Liver (tissue), 9 donors: Measurements from ENCODE around the gene GPR32. TPM values are rescaled to one million over a fixed set of nuclear protein-coding genes. Genes with fewer than 3 reads are reported as not detected.

Experiments
- DNase-seq: peaks from one replicate; pipeline ENCODE4 v3.0.0-alpha.2; 2017; ENCODE audit warnings: low spot score
- H3K27ac ChIP-seq, 2 donors: one replicate each; pipeline ENCODE4 v1.7.0; 2013; ENCODE audit warnings: inconsistent platforms in 2 of 2, low read length in 2 of 2, control low read depth in 1 of 2, low read depth in 1 of 2, mild to moderate bottlenecking in 1 of 2
- H3K27me3 ChIP-seq, 4 donors: one replicate each; pipeline versions ENCODE4 v1.6.1 to v1.7.0; 2013; ENCODE audit warnings: low read length in 3 of 4, inconsistent platforms in 1 of 4, mild to moderate bottlenecking in 1 of 4, moderate library complexity in 1 of 4; ENCODE audit not compliant: control insufficient read depth in 4 of 4, insufficient read depth in 4 of 4
- H3K36me3 ChIP-seq, 4 donors: one replicate each; pipeline versions ENCODE4 v1.6.1 to v1.7.0; 2013; ENCODE audit warnings: low read length in 3 of 4, mild to moderate bottlenecking in 3 of 4, low read depth in 1 of 4, moderate library complexity in 1 of 4; ENCODE audit not compliant: control insufficient read depth in 4 of 4, insufficient read depth in 3 of 4
- H3K4me1 ChIP-seq, 4 donors: one replicate each; pipeline versions ENCODE4 v1.6.1 to v1.7.0; 2013; ENCODE audit warnings: low read length in 3 of 4, mild to moderate bottlenecking in 3 of 4, moderate library complexity in 1 of 4; ENCODE audit not compliant: control insufficient read depth in 4 of 4, insufficient read depth in 4 of 4
- H3K4me3 ChIP-seq, 3 donors: one replicate each; pipeline versions ENCODE4 v1.6.1 to v1.7.0; 2013; ENCODE audit warnings: low read length in 3 of 3, control low read depth in 1 of 3, low read depth in 1 of 3, mild to moderate bottlenecking in 1 of 3
- H3K9ac ChIP-seq, 2 donors: one replicate each; pipeline ENCODE4 v1.7.0; 2013; ENCODE audit warnings: low read length in 2 of 2, mild to moderate bottlenecking in 2 of 2, moderate library complexity in 2 of 2, control low read depth in 1 of 2, low read depth in 1 of 2
- H3K9me3 ChIP-seq, 4 donors: one replicate each; pipeline versions ENCODE4 v1.6.1 to v1.7.0; 2013; ENCODE audit warnings: low read length in 3 of 4; ENCODE audit not compliant: control insufficient read depth in 4 of 4
- ATF3 ChIP-seq: IDR thresholded peaks from 2 replicates; pipeline ENCODE4 v1.6.1; 2016; ENCODE audit warnings: antibody characterized with exemption
- CTCF ChIP-seq: fragments of 150-350 bp; IDR thresholded peaks from 2 replicates; pipeline ENCODE4 v1.5.1; 2017; ENCODE audit warnings: improper control_type of control experiment, low read depth, low read length; ENCODE audit not compliant: missing input control
- EGR1 ChIP-seq, 2 donors: IDR thresholded peaks; 2 replicates each; pipeline ENCODE4 v1.6.1; 2016 to 2018; ENCODE audit warnings: antibody characterized with exemption in 2 of 2, low read depth in 2 of 2
- FOXA1 ChIP-seq: IDR thresholded peaks from 2 replicates; pipeline ENCODE4 v1.6.1; 2016; ENCODE audit warnings: antibody characterized with exemption
- FOXA2 ChIP-seq: IDR thresholded peaks from 2 replicates; pipeline ENCODE4 v1.6.1; 2016; ENCODE audit warnings: antibody characterized with exemption
- GABPA ChIP-seq, 2 donors: IDR thresholded peaks in 1 of 2; conservative IDR thresholded peaks in 1 of 2; 2 replicates each; pipeline ENCODE4 v1.6.1; 2016; ENCODE audit warnings: antibody characterized with exemption in 2 of 2, mild to moderate bottlenecking in 1 of 2, moderate library complexity in 1 of 2
- HNF4A ChIP-seq, 2 donors: conservative IDR thresholded peaks; 2 replicates each; pipeline ENCODE4 v1.6.1; 2016; ENCODE audit warnings: antibody characterized with exemption in 2 of 2, mild to moderate bottlenecking in 2 of 2
- HNF4G ChIP-seq: IDR thresholded peaks from 2 replicates; pipeline ENCODE4 v1.6.1; 2016; ENCODE audit warnings: antibody characterized with exemption
- JUND ChIP-seq, 2 donors: IDR thresholded peaks; 2 replicates each; pipeline ENCODE4 v1.6.1; 2016; ENCODE audit warnings: antibody characterized with exemption in 2 of 2
- NR2F2 ChIP-seq: IDR thresholded peaks from 2 replicates; pipeline ENCODE4 v1.6.1; 2016; ENCODE audit warnings: antibody characterized with exemption
- RAD21 ChIP-seq, 2 donors: IDR thresholded peaks; 2 replicates each; pipeline ENCODE4 v1.6.1; 2016; ENCODE audit warnings: antibody characterized with exemption in 2 of 2, mild to moderate bottlenecking in 2 of 2
- REST ChIP-seq: IDR thresholded peaks from 2 replicates; pipeline ENCODE4 v1.6.1; 2016; ENCODE audit warnings: antibody characterized with exemption, mild to moderate bottlenecking
- RXRA ChIP-seq, 2 donors: IDR thresholded peaks; 2 replicates each; pipeline ENCODE4 v1.6.1; 2017 to 2018; ENCODE audit warnings: antibody characterized with exemption in 2 of 2, mild to moderate bottlenecking in 1 of 2
- SP1 ChIP-seq: IDR thresholded peaks from 2 replicates; pipeline ENCODE4 v1.6.1; 2018; ENCODE audit warnings: antibody characterized with exemption, mild to moderate bottlenecking
- YY1 ChIP-seq: IDR thresholded peaks from 2 replicates; pipeline ENCODE4 v1.6.1; 2016; ENCODE audit warnings: antibody characterized with exemption, mild to moderate bottlenecking
- ZBTB33 ChIP-seq: IDR thresholded peaks from 2 replicates; pipeline ENCODE4 v1.6.1; 2016; ENCODE audit warnings: antibody characterized with exemption
- WGBS: extraction: QIAGEN DNeasy Blood & Tissue Kit; methylation state at CpG from one replicate; pipeline ENCODE4 v1.1.7; 2013; 5-methylcytosine and 5-hydroxymethylcytosine counted together
- polyA plus RNA-seq, 2 donors: library from polyadenylated mRNA; stranded (reverse) in 1 of 2; unstranded in 1 of 2; fragments of 200-250 nt in 1 of 2; fragments of >200 nt in 1 of 2; fragmentation: Nextera tagmentation in 1 of 2; extraction: Ambion mirVana in 1 of 2; gene quantifications; one replicate each; pipeline versions ENCODE4 v1.2.1 to v1.2.3, GENCODE V29; 2013 to 2015
- total RNA-seq, 2 donors: library from RNA; depleted of rRNA; stranded (reverse); fragments of >200 nt; gene quantifications; one replicate each; pipeline ENCODE4 v1.2.3, GENCODE V29; 2014
- donor health status: healthy.
- donor health status: healthy.
- donor health status: healthy.
- donor health status: healthy.
- donor health status: healthy.

Gene GPR32
- total and polyA plus RNA-seq, 4 donors, result not detected

GRCh38 chr19:50794876-50795663, 24.8 kb downstream of the GPR32 start:
- WGBS, result 60% methylated on average over 18 of the region's 18 CpGs
- no peaks in the 10 kb centered on the region for H3K4me1 ChIP-seq
- no peak overlapping the region for H3K4me3 ChIP-seq
- no peak for DNase-seq
- H3K27ac ChIP-seq, result no peak overlapping the region
- no peaks in the 10 kb centered on the region for H3K27me3 ChIP-seq
- H3K9ac ChIP-seq, result no peak overlapping the region
- H3K9me3 ChIP-seq, result no peaks in the 10 kb centered on the region
- TF ChIP-seq SP1 (no peak), RAD21 (IDR thresholded peaks at IDR 0.05) (no peak), ZBTB33 (no peak), FOXA2 (no peak), RXRA (IDR thresholded peaks at IDR 0.05) (no peak), JUND (IDR thresholded peaks at IDR 0.05) (no peak), YY1 (no peak), HNF4G (no peak), HNF4A (conservative IDR thresholded peaks at IDR 0.05) (no peak), CTCF (no peak), EGR1 (IDR thresholded peaks at IDR 0.05; ENCODE audit: low read depth in 2 of 2) (no peak), FOXA1 (no peak)
- peaks cover 6 to 33% (median 8%) of the 10 kb centered on the region in 4 donors for H3K36me3 ChIP-seq

- no peak overlapping the region for H3K27ac ChIP-seq
- TF ChIP-seq HNF4A (conservative IDR thresholded peaks at IDR 0.05) (no peak), RXRA (IDR thresholded peaks at IDR 0.05) (no peak), GABPA (IDR thresholded peaks at IDR 0.05 in 1 of 2, conservative IDR thresholded peaks at IDR 0.05 in 1 of 2) (no peak)
- WGBS, result 90% methylated on average over 4 of the region's 4 CpGs
- no peaks in the 10 kb centered on the region for H3K27me3 ChIP-seq
- H3K9me3 ChIP-seq, result no peaks in the 10 kb centered on the region
- H3K4me3 ChIP-seq, result no peak overlapping the region
- DNase-seq, result no peak
- no peak overlapping the region for H3K9ac ChIP-seq
- no peaks in the 10 kb centered on the region for H3K4me1 ChIP-seq
- peaks cover 6 to 33% (median 8%) of the 10 kb centered on the region in 4 donors for H3K36me3 ChIP-seq
These were observed 25.4 kb downstream of the GPR32 start for GRCh38 chr19:50795664-50796073.

- H3K4me1 ChIP-seq, result no peaks in the 10 kb centered on the region
- H3K27me3 ChIP-seq, result no peaks in the 10 kb centered on the region
- no peak overlapping the region for H3K9ac ChIP-seq
- H3K36me3 ChIP-seq, result peaks cover 6 to 38% (median 8%) of the 10 kb centered on the region in 4 donors
- H3K27ac ChIP-seq, result no peak overlapping the region
- no peak overlapping the region for H3K4me3 ChIP-seq
- no peak for DNase-seq
- WGBS, result 91% methylated on average over 9 of the region's 9 CpGs
- H3K9me3 ChIP-seq, result no peaks in the 10 kb centered on the region
- TF ChIP-seq GABPA (IDR thresholded peaks at IDR 0.05 in 1 of 2, conservative IDR thresholded peaks at IDR 0.05 in 1 of 2), result no peak
- no peak for TF ChIP-seq RXRA (IDR thresholded peaks at IDR 0.05)
- TF ChIP-seq REST, result no peak
- TF ChIP-seq SP1, result no peak
- no peak for TF ChIP-seq NR2F2
- no peak for TF ChIP-seq CTCF
- TF ChIP-seq FOXA1, result no peak
- no peak for TF ChIP-seq FOXA2
- no peak for TF ChIP-seq HNF4A (conservative IDR thresholded peaks at IDR 0.05)
- no peak for TF ChIP-seq HNF4G
- no peak for TF ChIP-seq ATF3
- no peak for TF ChIP-seq JUND (IDR thresholded peaks at IDR 0.05)
These were observed 25.9 kb downstream of the GPR32 start for GRCh38 chr19:50796128-50796633.
